NCI-H460 (cell line): ENCODE data around the gene PLD5. TPM values are rescaled to one million over a fixed set of nuclear protein-coding genes. Genes with fewer than 3 reads are reported as not detected.
"Not testable (repeated sequence)": the region's sequence is repeated elsewhere in the genome, so short reads cannot be mapped to it uniquely, and the experiment has no call there.

Source experiments
- DNase-seq: peaks from one replicate; pipeline ENCODE4 v3.0.0-alpha.2; 2016; ENCODE audit warnings: low read depth; ENCODE audit errors: extremely low read depth
- total RNA-seq: library from RNA; depleted of rRNA; stranded (reverse); fragments of >200 nt; shearing (Covaris generic); gene quantifications from 2 replicates; pipeline ENCODE4 v1.2.3, GENCODE V29; 2014

Gene PLD5
- total RNA-seq, 1 experiment from 2014 or later = not detected

DNA sequence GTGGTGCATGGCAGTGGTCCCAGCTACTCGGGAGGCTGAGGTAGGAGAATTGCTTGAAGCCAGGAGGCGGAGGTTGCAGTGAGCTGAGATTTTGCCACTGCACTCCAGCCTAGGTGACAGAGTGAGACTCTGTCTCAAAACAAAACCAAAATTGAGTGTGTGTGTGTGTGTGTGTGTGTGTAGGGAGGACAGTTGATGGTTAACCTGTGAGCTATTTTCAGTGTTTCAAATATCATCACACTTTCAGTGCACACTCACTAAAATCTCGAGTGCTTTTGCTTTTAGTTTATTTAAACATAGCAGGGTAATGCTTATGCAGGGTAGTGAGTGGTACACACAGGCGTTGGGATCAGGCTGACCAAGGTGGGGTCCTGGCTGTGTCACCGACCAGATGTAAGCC, 344.7 kb downstream of the PLD5 start:
- not testable (repeated sequence) for DNase-seq

DNA sequence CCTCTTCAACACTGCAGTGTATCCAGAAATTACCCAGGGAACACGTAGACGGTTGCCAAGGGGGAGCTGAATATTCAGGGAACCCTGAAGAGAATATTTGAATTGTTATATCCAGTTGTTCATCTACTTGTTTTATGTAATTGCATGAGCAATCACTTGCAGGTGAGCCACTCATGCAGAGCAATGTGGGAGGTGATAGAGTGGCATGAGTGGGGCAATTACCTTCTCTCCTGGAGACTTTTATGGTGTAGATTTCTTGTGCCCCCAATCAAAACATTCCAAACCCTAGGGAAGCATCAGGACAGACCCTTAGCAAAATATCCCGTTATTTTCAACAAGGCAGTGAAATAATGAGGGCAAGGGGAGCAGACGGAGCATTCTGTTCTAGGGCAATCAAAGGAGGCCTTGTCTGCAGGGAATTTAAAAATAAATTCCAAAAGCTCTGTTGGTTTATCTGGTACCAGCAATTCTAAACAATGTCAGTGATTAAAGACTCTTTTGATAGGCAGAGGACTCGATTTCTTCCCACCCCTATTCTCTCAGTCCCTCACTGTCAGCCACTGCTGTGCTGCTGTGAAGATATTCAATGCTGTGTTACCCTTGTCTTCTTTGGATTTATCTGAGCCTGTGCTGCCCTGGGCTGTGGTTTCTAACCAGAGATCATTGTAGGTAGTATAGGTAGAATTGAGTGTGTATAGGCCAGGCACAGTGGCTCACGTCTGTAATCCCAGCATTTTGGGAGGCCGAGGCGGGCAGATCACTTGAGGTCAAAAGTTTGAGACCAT, 345.4 kb downstream of the PLD5 start:
- DNase-seq = no peak

DNA sequence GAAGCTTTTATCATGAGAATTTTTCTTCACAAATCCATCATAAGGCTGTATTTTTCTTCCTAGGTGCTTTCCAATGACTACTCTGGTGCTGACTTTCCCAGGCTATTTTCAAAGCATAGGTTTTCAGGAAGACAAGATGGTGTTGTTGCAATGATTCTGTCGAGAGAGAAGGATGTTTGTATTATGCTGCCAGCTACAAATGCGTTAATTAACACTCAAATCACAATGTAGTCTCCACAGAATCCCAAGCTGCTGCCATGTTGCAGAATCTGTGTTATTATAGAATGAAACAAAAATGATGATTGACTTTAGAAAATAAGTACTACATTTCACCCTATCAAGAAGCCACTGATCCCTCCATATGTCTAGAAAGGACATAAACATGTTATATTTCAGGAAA, 346.1 kb downstream of the PLD5 start:
- DNase-seq = no peak

DNA sequence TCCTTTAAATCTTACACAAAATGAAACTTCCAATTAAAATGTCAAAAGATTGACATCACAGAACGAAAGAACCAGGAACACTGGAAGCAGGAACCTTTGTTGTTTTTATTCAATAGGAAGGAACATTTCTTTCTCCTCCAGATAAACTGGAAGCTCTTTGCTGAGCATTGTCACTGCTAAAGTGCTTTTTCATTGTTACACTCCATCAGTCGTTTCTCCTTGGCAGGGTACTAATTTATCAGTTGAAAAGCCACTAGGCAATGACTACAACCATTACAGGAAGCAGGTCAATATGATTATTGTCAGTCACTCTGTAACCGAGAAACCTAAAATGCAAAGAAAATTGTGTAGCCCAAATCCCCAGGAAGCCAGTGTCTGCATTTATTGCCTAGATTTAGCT, 362.4 kb downstream of the PLD5 start:
- DNase-seq = no peak

DNA sequence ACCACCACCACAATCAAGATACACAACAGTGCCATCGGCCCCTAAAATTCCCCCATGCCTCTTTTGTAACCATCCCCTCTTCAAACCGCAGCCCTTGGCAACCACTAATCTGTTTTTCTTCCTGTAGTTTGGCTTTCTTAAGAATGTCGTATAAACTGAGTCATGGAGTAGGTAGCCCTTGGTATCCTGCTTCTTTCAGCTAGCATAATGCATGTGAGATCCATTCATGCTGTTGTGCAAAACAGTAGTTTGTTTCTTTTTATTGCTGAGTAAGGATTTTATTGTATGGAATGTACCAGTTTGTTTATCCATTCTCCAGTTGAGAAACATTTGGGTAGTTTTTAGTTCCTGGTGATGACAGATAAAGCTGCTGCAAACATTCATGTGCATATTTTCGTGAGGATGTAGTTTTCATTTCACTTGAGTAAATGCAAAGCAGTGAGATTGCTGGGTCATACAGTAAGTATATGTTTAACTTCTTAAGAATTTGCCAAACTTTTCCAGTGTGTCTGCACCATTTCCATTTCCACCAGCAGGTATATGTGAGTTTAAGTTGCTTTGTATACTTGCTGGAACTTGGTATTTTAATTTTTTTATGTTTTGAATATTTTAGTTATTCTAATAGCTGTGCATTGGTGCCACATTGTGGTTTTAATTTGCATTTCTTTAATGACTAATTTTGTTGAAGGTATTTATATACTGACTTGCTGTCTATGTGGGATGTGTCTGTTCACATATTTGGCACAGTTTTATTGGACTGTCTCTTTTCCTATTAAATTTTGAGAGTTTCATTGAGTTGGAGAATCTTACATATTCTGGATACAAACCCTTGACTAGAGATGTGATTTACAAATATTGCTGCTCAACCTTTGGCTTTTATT, 377.2 kb downstream of the PLD5 start:
- no peak for DNase-seq

DNA sequence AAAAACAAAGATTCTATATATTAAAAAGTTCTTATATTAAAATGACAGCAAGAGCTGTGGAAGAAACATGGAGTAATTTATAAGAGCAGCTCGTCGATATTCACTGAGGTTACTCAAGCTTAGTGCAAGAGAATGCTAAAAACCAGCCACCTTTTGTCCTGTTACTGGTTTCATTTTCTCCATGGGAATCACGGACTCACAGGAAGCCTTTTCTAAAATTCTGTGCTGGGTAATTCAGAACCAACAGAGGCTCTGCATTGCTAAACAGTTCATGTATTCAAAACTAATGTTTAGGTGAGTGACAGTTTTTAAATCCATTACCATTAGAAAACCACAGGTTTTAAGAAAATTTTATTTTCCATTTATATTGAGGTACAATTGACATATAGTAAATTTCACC, 377.8 kb downstream of the PLD5 start:
- no peak for DNase-seq

DNA sequence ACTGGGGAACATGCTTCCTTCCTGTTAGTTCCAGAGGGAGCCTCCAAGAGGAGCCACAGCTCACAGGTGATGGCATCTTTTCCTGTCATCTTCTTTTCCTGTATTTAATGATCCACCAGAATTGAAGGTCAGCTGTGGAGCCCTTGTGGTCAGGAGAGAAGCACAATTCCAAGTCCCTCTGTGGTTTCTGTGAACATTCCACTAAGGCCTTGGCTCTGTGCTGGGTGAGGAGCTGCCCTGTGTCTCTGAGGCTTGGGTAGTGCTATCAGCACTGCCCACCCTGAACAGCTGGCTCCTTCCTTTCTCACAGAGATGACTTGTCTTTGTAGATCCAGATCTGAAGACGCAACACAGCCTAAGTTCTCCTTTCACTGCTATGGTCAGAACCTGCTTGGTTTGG, 383.7 kb downstream of the PLD5 start:
- no peak for DNase-seq

DNA sequence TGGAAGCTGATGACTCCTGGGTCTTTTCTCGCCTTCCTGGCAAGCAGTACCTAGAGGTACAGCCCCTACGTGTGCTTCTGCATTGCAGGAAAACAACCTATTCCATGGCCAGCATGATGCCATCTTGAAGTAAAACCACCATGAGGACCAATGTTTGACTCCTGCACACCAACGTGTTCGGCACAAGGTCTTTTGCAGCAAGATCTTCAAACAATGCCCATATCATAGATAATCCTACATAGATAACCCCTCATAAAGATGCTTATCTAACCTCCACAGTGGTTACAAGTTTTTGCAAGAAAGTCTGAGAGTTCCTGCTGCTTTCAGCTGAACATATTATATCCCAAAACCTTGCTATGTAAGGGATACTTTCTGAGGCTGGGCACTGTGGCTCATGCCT, 384.5 kb downstream of the PLD5 start:
- DNase-seq = no peak

DNA sequence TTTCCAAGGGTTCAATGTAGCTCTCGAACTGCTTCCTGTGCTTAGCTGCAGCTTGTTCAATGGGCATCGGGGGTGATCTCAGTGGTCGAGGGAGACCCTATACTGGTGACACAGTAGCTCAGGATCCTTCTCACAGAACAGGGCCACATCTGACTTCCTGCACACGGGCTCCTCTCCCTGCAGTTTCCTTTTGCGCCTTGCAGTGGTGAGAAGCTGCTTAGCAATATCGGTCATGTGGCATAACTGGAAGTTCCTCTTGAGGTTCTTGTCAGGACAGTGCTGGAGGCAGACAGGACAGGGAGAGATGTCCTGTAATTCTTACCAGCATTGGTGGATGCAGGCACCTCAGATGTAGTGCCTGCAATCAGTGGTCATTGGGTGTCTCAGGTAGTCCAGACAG, 385.1 kb downstream of the PLD5 start:
- no peak for DNase-seq

DNA sequence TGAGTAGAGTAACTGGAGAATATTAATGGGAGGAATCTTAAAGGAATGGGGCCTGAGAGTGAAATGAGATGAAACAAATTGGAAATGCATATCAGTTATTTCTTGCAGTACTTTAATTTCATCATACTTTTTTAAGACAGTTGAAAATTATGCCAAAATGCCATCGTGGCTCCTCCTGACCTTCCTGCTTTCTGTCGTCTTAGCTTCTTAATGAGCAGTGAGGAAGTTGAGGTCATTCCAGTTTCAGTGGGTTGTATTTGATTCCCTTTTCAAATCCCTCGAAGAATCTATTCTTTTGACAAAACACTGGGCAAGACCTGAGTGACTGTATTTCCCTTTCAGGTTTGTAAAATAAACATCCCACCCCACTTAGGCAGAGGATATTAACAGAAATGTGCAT, 390.7 kb downstream of the PLD5 start:
- no peak for DNase-seq

DNA sequence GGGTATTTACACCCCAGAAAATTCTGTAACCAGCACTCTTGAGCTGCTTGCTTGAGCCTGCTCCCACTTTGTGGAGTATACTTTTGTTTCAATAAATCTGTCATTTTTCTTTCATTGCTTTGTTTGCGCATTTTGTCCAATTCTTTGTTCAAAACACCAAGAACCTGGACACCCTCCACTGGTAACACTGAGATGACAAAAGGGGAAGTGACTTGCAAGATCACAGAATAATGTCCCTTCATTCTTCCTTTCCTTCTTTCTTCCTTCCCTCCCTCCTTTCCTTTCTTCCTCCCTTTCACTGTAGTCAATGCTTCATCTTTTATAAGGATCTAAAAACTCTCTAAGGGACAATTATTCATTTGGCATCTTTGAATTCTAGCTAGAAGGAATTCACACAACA, 391.1 kb downstream of the PLD5 start:
- no peak for DNase-seq

DNA sequence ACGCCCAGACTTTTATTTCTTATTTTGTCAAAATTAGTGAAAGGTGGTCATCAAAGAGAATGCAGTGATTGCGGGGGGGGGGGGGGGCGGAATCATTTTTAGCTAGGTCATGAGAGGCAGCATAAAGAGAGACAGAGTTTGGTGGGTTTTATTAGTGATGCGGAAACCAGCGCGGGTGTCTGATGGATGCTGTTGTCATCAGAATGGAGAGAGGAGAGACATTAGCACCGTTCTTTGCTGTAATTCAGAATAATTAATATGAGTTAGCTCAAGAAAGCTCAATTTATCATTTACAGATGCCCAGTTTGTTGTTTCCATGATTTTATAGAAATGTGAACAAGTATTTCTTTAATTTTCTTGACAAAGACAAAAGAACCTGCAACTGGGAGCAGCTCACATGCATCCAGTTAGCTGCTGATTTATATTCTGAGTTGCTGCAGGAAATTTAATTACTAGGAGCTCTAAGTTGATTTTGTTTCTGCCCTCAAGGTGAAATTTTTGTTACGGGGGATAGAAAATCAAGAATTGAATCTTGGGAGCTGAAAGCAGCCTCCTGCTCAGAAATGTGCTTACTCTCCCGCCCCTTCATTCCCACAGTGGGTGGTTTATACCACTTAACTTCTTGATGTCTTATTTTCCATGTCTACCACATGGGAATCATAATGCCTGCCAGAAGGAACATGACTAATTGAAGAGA, 392.2 kb downstream of the PLD5 start:
- DNase-seq = no peak

DNA sequence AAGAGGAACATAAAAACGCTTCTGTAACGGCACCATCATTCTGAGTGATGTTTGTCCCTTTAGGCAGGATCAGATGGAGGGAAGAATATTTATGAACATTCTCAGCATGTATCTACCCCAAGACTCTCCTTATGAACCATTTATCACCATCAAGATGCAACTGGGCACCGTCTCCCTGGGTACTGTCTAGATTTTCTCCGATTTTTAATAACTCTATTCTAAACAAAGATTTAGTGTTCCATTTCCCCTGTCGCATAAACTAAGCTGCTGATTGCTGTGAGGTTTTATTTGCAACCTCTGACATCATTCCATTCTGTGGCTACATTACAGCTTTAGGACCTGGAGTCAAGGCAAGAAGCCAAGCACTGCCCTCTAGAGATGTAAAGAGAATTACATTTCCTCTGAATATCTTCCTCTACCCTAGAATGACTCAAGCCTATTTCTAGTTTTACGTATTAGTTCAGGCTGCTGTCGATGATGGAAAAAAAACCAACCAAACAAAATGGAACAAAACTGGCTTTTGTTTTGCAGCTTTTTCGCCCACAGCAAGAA, 395.5 kb downstream of the PLD5 start:
- peak; percentile 42 for DNase-seq

DNA sequence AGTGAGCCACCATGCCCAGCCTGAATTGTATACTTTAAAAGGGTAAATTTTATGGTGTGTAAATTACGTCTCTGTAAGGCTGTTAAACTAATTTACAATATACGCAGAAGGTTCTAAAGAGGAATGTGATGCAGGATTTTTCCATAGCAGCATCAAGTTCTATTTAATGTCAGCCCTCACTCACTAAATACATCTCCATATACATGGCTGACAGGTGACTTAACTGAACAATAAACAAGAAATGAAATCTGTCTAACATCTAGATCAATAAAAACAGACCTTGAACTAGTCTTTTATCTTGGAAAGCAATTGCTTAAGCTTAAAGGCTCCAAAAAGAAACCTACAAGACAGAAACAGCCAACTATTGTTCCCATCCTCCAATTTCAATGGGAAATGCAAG, 404.1 kb downstream of the PLD5 start:
- no peak for DNase-seq

DNA sequence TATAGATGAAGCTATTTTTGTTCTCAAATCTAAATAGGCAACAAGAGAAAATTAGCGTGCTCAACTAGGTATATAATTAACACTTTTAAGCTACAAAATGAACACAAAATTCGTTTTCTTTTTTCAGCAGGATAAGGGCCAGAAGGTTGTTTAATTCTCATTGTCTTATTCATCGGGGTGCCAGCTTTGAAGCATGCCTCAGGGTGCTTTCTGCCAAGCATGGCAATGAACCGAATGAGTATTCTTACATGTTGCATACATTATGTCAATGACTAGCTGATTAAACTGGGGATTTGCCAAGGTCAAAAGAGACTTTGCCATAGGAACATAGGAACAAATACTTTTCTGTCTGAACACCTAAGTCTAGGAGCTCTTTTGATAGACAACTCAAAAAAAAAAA, 423.6 kb downstream of the PLD5 start:
- no peak for DNase-seq

DNA sequence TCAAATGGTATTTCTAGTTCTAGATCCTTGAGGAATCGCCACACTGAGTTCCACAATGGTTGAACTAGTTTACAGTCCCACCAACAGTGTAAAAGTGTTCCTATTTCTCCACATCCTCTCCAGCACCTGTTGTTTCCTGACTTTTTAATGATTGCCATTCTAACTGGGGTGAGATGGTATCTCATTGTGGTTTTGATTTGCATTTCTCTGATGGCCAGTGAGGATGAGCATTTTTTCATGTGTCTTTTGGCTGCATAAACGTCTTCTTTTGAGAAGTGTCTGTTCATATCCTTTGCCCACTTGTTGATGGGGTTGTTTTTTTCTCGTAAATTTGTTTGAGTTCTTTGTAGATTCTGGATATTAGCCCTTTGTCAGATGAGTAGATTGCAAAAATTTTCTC, 427.2 kb downstream of the PLD5 start:
- DNase-seq = not testable (repeated sequence)

DNA sequence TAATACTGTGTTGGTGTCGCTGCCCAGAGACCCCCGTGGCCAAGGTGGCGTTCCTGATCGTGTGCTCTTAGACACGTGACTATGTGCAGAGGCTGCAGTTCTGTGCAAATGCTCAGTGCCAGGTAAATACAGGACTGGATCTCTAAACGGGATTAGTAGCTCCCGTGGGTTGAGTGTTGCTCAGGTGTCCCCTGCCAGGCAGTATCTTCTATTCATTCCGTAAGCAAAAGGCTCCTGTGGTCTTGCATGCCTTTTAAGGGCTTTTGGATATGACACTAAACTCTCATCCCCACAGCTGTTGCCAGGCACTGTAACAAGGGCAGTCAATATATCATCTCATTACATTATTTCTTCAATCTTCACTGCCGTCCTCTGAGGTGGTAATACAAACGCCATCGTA, 431.4 kb downstream of the PLD5 start:
- DNase-seq = no peak

DNA sequence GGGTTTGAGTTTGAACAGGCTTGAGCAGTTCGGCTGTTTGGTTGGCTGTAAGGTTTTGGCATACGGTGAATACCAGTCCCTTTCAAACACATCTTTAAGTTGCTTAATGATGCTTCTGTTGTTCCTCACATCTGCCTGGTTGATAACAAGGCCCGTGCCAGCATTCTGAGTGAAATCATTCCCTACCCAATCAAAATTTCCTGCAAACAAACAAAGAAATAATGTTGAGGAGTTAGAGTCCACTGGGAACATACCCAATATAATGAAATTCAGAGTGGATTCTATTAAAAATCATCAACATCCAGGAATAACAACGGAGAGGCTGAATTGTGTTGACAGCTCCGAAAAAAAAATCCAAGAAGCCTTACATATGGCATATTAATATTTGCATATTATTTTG, 434.6 kb downstream of the PLD5 start:
- DNase-seq = no peak

DNA sequence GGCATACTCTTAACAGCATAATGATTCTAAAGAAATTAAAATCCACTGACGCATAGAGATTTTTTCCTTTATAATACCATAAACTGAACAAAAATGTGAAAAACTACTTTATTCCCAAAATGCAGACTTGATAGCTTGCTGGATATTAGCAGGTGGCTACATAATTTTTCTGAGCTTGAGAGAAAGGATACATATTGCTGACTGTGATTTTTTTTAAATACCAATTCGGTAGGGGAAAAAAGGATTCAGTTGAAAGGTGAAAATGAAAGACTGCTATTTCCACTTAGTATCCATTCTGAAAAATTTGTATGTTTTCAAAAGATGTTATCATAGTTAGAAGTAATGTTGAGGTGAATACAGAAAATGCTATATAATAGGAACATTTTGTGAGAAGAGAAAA, 435.6 kb downstream of the PLD5 start:
- DNase-seq = no peak

DNA sequence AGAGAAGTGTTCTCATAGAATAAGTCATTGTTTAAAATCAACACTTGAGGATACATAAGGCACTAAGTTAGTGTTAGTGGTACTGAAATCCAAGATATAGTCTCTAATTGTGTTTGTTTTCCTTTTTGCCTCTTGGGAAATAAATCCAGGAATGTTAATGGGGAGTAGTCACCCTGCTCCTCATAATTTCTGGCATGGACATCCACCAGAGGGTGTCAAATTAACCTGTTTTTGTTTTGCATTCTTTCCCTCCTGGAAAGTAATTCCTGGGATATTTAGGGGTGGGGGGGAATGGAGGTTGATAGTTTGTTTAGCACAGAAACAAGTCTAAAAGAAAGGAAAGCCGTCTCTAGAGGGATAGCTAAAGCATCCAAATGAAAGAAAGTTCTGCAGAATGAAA, 437.8 kb downstream of the PLD5 start:
- no peak for DNase-seq

DNA sequence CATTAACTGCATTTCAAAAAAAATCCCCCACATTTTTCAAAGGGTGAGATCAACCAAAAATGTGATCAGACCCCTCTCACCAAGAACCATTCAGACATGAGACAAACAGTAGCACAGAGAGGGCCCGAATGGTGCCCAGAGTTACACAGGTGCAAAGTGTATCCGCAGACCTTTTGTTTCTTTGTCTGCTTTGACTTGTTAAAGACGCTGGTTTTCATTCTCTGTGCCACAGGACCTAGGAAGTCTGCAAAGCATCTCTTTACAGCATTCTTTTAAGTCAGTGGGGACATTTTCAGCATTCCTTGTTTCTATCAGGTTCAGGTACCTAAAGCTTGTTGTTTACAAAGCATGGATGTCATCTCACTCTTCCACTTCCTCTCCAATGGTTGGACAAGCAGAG, 438.4 kb downstream of the PLD5 start:
- DNase-seq = no peak
